GM21528 (cell line): ENCODE data around the gene ELOVL6.
"Not testable (repeated sequence)": the region's sequence is repeated elsewhere in the genome, so short reads cannot be mapped to it uniquely, and the experiment has no call there.

ENCODE experiments used
- ATAC-seq: cut with Tn5 transposase; IDR thresholded peaks from one replicate; pipeline ENCODE4 v1.9.1; 2021; ENCODE audit warnings: mild to moderate bottlenecking, moderate library complexity; ENCODE audit not compliant: unreplicated experiment, low FRiP score

Gene ELOVL6

DNA sequence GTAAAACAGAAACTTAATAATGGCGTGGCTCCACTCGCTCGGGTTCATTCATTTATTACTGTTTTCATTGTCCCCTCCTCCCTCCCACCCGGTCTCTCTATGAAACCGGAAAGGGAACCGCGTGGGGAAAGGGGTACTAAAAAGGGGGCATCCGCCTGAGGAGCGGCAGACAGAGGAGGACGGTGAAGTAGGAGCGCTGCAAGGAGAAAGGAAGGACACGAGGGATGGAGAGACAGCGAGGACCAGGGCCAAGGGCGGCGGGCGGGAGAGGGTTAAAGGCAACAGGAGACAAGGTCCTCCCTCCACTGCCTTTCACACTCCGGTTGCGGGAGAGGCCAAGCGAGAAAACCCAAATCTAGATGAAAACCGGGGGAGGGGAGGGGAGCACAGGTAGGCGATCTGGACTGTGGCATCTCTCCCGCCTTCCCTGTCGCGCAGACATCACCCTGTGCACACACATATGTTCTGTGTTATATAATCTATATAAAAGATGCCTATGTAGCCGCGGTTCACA lies 829 bp downstream of the ELOVL6 start:
- ATAC-seq = no peak

DNA sequence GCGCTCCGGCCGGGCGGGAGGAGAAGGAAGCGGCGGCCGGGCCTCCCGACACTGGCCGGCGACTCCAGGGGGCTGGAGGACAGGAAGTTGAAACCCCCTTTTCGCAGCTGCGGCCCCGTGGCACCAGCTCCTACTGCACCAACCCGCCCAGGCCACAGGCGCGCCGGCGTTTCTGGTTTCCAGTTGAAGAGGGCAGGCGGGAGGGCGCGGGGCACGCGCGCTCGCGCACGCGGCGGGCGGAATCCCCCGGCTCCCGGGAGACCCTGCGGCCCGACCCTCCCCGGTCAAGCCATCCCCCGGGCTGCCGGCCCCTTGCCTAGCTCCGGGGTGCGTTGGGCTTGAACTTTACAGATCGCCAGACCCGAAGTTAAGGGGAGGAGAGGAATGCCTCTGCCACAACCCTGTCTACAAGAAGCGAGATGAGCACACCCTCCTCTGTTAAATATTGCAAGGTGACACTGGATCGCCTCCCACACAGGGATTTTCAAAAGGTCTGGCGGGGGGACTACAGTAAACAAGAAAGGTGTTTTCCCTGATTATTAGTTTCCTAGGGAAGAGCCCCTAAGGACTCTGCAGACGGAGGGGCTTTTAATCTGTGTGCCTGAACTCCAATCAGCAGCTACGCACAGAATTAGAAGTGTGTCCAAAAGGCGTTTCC lies 1.4 kb downstream of the ELOVL6 start:
- peak; percentile 34 for ATAC-seq

DNA sequence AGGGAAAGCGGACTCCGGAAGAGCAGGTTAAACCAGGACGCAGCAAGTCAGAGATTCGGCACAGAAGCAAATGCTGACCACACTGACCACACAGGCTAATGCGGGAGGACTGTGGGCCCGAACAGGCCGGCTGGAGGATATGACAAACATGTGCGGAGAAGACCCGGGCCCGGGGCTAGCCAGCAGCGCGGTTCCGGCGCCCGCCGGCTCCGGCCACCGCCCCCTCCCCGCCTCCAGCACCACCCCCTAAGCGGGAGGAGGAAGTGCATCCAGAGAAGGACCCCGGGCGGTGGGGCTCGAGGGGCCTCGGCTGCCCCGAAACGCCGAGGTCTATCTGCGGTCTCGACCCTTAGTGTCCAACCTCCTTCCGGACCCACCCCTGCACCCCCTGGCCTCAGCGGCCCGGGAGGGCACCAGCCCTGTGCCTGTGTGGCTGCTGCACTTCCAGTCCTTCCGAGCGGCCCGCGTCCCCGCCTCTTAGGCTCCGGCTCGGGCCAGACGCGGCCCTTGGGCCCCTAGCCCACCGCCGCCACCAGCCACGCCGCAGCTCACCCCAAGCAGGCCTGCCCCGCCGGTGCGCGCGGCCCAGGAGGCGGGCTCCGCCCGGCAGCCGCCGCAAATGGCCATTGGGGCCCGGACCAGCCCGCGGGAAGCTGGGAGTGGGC lies 2.1 kb downstream of the ELOVL6 start:
- peak; percentile 37 for ATAC-seq

DNA sequence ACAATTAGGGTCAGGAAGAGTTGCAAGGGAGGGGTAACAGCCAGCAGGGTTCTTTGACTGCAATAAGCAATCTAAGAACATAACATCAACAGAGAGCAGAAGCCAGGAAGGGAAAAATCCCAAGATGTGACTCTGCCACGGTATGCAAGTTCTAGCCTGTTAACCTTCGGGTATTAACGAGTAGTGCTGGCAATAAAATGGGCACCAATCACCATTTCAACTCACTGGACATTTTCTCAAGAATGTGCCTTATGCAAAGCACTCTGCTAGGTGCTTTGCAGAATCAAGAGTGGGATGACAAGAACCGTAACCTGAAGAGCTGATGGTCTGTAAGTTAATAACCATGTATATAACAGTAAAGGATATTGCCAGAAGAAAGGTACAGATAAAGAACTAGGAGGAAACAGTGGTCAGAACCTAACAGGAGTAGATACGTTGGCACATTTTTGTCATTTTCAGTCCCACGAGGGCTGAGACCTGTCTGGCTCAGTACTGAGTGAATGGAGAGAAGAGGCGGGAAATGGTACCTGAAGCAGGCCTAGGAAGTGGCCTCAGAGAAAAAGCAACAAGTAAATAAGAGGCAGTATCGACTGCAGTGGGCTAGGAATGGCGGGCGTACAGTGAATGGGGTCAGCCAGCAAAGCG lies 2.7 kb downstream of the ELOVL6 start:
- ATAC-seq = peak; percentile 16

DNA sequence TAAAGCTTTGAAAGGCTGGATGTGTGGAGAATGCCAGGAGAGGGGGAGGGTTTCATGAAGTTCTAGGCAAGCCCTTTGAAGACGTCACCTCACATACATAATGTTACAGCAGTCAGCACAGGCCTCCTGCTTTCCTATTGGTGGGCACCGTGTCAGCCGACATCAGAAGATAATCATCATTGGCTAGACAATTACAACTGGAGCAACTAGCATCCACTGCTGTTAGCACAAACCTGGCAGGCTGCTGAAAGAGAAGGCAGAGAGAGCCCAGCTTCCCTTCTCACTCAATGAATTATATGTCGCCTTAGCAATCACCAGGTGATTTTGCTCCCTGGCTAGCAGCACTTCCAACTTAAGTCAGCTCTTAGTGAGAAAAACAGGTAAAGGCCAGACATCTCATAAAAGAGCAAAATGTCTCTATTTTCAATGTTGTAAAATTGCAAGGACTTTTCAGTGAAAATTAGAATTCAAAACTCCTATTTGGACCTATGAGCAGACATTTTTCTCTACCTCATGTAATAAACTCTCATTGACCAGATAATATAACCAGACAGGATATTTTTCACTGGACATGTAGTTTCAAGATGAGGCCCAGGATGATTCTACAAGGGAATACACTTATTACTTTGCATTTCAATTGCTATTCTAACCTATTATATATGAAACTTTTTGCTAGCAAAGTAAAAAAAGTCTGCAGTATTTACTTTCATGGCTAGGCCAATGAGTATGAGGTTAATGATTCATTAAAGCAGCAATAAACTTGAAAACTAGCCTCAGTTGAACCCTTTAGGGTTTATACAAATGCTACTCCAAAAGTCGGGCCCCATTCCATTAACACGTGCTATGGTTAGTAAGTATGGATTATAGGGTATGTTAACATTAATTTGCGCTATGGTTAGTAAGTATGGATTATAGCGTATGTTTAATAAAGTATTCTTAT lies 4.3 kb downstream of the ELOVL6 start:
- ATAC-seq = peak; percentile 74

DNA sequence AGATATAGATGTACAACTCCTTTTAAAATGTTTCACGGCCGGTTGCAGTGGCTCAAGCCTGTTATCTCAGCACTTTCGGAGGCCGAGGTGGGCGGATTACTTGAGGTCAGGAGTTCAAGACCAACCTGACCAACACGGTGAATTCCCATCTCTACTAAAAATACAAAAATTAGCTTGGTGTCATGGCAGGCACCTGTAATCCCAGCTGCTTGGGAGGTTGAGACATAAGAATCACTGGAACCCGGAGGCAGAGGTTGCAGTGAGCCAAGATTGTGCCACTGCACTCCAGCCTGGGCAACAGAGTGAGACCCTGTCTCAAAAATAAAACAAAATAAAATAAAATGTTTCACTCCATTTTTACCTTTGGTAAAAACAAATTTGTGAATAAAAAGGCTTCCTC lies 5.1 kb downstream of the ELOVL6 start:
- ATAC-seq = not testable (repeated sequence)

DNA sequence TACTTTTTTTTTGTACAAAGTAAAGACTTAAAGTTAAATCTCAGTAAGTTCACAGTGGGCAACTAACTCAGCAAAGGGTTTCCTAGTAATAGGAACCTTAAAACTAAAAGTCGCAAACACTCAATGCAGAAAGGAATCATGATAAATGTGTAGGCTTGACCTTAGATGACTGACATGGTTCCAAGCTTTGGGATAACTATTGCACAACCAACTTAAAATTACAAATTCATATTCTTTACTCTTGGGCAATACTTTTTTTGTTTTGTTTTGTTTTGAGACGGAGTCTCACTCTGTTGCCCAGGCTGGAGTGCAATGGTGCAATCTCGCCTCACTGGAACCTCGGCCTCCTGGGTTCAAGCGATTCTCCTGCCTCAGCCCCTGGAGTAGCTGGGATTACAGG lies 8.2 kb downstream of the ELOVL6 start:
- ATAC-seq = no peak

DNA sequence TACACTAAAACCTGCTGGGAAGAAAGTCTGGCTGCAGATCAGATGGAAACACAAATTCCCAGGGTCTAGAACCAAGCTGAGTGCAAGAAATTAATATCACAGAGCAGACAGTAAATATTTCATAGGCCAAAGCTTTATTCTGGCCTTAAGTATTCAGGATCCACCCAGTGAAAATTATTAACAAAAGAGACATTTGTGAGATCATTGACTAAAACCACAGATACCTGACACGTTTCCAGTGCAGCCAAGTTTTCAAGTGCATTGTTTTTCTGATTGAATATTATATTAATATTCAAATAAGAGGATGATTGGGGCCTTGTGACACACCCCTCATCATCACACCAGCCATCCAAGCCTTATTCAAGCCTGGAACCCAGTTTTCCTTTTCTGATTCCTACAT lies 10.3 kb downstream of the ELOVL6 start:
- ATAC-seq = no peak

DNA sequence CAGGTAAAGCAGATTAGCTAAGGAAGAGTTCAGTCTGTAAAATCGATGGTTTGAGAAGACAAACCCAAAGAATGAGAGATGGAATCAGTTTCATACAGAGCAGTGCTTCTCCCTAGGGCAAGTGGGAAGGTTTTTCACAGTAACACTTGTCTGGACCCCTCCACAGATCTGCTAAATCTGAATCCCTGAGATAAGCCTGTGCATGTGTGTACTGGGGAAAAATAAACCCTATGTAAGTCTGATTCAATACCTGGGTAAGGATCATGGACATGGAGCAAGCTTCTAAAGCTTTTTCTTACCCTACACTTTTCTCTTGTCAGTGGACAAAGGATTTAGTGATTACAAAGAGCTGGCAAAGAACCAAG lies 13.6 kb downstream of the ELOVL6 start:
- ATAC-seq = no peak

DNA sequence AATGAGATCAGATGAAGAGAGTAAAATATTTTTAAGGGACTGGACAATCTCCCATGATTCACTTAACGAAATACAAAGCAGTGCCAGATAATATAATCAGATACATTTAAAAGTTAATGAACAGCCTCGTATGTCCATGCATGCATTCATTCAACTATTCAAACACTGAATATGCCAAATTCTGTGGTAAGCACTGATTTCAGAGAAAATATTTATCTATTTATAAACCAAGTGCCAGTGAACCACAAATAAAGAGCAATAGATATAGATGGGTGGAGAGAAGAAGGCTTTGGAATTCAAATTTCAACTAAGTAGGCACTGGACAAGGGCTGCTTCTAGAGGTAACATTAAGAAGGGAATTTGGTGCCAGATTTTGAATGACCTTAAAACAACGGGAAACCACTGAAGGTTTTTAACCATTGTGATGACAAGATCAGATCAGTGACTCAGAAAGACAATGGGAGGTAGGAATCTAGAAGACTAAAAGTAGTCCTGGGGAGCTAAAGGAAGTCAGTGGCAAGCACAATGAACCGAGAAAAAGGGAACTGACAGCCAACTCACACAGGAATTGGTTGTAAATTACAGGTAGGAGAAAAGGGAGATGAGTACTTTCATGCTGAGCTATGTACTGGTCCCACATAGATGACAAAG lies 14.2 kb downstream of the ELOVL6 start:
- peak; percentile 49 for ATAC-seq

DNA sequence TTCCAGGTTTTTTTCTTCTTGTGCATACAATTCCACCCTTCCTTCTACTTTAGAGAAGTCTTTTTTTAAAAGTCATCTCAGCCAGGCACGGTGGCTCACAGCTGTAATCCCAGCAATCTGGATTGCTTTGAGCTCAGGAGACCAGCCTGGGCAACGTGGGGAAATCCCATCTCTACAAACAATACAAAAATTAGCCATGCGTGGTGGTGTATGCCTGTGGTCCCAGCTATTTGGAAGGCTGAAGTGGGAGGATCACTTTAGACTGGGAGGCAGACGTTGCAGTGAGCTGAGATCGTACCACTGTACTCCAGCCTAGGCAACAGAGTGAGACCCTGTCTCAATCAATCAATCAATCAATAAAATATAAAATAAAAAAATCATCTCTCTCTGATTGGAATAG lies 14.8 kb downstream of the ELOVL6 start:
- ATAC-seq = no peak

DNA sequence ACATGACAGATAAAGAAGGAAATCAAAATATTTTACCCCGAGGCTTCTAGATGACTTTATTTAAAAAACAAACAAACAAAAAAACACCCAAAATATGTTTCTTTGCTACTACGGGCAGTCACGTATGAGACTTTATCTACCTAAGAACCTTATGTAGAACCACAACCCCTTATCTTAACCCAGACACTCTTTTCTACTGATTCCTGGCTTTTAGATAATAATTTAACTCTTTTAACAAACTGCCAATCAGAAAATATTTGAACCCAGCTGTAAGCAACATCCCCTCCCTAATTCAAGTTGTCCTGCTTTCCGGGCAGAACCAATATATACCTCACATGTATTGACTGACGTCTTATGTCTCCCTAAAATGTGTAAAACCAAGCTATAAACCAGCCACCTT lies 15.4 kb downstream of the ELOVL6 start:
- ATAC-seq = no peak

DNA sequence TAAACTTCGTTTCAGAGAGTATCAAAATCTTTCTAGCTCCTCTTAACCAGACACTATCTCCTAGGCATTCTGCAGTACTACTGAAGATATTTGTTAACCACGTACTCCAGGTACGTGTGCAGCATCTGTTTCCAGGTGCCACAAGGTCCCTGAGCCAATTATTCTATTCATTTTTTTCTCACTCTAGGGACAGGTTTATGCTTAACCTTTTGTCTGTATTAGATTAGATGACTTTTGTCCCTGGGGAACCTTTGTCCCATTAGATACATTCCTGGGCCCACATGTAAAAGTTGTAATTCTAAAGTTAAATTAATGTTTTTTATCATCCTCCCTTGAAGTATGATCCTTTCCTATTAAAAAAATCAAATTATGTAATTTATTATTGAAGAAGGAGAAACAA lies 16.5 kb downstream of the ELOVL6 start:
- no peak for ATAC-seq

DNA sequence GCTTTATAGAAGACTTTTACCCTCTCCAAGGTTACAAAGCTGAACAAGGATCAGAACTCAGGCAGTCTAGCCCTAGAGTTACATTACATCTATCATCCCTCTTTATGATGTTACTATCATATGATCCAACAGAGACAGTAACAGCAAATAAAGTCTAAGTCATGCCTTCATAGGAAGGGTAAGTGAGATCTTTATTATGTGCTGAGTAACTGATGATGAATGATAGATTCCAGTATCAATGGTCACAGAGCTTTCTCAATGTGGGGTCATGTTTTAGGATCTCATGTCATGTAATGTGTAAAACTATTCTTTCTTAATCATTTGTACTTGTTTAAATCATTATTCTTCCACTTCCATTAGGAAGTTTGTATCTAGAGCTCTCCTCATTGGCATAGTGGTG lies 22.8 kb downstream of the ELOVL6 start:
- no peak for ATAC-seq

DNA sequence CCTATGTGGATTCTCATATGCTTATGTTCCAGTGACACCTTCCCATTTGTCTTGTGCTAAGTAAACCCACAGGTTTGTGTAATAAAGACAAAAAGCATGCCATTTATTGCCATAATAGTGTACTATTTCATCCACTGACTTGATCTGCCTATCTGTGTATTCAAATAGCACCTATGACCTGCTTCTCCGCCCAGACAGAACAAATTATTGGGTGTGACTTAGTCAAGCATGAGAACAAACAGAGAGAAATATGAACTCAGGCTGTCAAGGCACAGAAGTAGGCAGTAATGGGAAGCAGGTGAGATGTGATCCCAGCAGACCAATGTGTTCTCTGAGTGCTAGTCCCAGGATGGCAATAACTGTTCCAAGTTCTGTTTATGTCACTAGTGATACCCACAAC lies 25.4 kb downstream of the ELOVL6 start:
- no peak for ATAC-seq

DNA sequence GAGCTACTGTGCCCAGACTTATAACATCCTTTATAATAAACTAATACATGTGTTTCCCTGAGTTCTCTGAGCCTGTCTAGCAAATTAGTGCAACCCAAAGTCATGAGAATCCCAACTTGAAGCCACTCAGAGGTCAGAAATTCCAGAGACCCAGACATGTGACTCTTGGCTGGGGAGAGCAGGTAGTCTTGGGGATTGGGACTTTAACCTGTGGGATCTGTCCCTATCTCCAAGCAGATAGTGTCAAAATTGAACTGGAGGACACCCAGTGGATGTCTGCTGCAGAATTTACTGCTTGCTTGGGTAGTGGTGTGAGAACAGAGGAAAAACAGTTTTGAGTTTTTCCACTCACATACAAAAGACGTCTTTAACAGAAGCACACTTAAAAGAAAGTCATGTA lies 26.4 kb downstream of the ELOVL6 start:
- no peak for ATAC-seq

DNA sequence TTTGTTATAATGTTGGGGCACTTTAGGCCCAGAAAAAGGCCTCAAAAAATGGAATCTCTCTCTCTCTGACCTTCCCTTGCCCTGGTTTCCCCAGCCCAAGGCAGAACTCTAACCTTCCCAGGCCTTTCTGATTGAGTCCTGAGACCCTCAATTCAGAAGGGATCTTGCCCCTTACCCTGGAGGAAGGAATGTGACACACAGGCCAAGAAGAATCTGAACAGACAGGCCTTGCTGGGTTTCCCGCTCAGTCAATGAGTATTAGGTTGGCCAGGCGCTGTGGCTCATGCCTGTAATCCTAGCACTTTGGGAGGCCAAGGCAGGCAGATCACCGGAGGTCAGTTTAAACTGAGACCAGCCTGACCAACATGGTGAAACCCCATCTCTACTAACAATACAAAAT lies 27.6 kb downstream of the ELOVL6 start:
- ATAC-seq = no peak

DNA sequence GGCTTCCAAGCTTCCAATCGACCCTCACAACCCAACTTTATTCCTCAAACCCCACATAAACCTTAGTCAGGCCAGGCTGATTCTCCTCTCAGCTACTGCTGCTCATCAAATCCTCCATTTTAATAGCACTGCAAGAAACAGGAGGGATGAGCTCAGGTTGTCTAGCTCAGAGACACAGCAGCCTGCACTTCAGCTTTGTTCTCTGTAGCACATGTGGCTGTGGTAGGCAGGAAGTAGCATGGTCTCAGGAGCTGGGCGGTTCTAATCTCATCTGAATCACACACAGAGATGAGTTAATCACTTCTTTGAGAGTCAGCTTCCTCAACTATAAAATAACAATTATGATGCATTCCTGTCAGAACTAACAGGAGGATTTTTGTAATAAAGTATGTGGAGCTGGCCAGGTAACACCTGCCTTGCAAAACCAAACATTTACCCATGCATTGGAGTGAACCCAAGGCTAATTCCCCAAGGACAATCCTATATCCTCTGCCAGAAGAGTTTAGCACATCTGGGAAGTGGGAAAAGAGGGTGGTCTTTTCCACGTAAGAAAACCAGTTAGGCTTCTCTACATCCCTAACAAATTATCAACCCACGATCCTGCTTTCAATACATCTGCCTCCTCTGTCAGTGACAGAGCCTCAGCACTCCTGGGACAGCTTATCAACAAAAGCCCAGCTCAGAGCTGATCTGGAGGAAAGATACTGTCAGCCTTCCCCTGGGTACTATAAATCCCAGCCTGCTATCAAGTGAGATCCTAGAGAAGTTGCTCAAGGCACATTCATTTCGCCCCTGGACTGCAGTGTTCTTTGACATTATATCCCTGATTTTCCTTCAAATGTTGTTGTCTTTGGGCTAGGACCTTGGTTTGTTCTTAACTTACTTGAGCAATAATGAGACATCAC lies 32.8 kb downstream of the ELOVL6 start:
- ATAC-seq = peak; percentile 54

DNA sequence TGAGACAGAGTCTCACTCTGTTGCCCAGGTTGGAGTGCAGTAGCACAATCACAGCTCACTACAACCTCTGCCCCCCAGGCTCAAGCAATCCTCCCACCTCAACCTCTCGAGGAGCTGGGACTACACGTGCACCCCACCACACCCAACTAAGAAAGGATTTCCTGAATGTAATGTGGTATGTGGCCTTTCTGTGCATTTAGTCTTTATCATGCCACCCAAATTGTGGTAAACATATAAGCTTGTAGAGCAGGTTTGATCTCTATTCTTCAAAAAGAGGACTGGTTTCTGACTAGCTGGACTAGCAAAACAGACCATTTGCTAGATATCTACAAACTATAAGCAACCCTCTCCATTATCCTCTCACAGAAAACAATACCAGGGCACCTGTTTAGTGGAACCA lies 33.6 kb downstream of the ELOVL6 start:
- no peak for ATAC-seq
